Uterus (tissue), 4 donors: ENCODE data around the gene IDH2. TPM values are rescaled to one million over a fixed set of nuclear protein-coding genes. Genes with fewer than 3 reads are reported as not detected.

Source experiments
- DNase-seq, 2 donors: peaks; one replicate each; pipeline ENCODE4 v3.0.0-alpha.2; 2019 to 2020
- H3K27ac ChIP-seq, 2 donors: fragments of 200-600 bp; sonication (generic); 1 replicate in 1 of 2; 2 replicates in 1 of 2; pipeline ENCODE4 v1.5.1; 2016 to 2018
- H3K27me3 ChIP-seq, 2 donors: fragments of 200-600 bp; sonication (generic); one replicate each; pipeline ENCODE4 v1.5.1; 2018 to 2019; ENCODE audit warnings: control low read depth in 1 of 2
- H3K36me3 ChIP-seq, 2 donors: fragments of 200-600 bp; sonication (generic); one replicate each; pipeline ENCODE4 v1.5.1; 2019; ENCODE audit warnings: control low read depth in 1 of 2
- H3K4me1 ChIP-seq, 2 donors: fragments of 200-600 bp; sonication (generic); one replicate each; pipeline ENCODE4 v1.5.1; 2018 to 2019; ENCODE audit warnings: control low read depth in 1 of 2
- H3K4me3 ChIP-seq, 2 donors: fragments of 200-600 bp; sonication (generic); 1 replicate in 1 of 2; 2 replicates in 1 of 2; pipeline ENCODE4 v1.5.1; 2018 to 2019; ENCODE audit warnings: mild to moderate bottlenecking in 1 of 2
- H3K9me3 ChIP-seq, 2 donors: fragments of 200-600 bp; sonication (generic); one replicate each; pipeline ENCODE4 v1.5.1; 2019; ENCODE audit warnings: control low read depth in 1 of 2
- POLR2A ChIP-seq, 2 donors: fragments of 450-650 bp; IDR thresholded peaks; one replicate each; pipeline ENCODE4 v1.6.1; 2016; ENCODE audit warnings: antibody characterized with exemption in 2 of 2, mild to moderate bottlenecking in 1 of 2, moderate library complexity in 1 of 2
- intact Hi-C: fragments of 100-400 bp; cut with DNase I; formaldehyde crosslinking; loops from one replicate; pipeline ENCODE4 v1.15.1; 2023; ENCODE audit warnings: low total_unique reads
- total RNA-seq, 4 donors: library from RNA; depleted of rRNA in 3 of 4; stranded (reverse); fragments of >200 nt in 3 of 4; gene quantifications; one replicate each; pipeline versions ENCODE4 v1.1.0 to v1.2.4, GENCODE V29; 2014 to 2023
- TF ChIP-seq, protein P1 (sequence below), 4 experiments: fragments of 200-600 bp in 2 of 4; fragments of 450-650 bp in 2 of 4; sonication (generic) in 2 of 4; IDR thresholded peaks; one replicate each; pipeline ENCODE4 v1.5.1; 2016 to 2019; ENCODE audit warnings: antibody characterized with exemption in 4 of 4, mild to moderate bottlenecking in 2 of 4, moderate library complexity in 1 of 4
- donor health status: DM: yes; HTN: yes; CAD: no.

The IDH2 gene
- total RNA-seq, 4 donors from 2014 or later: 4.1 to 93.8 (median 21.5) TPM

DNA sequence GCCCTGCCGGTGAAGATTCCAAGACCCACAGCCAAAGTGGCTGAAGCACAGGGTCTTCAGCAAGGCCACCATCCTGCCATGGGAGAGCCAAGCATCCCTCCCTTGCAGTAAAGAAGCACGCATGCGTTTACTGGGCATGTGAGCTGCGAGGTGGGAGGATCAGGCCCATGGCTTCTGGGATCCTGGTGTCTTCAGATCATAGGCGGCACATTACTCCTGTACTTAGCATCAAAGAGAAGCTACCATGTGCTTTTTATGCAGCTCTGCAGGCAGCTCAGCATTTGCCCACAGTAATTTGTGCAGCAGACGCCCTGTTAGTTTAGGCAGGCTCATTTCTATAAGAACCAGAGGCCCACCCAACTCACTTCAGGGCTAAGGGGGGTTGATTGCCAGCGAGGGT, 45.7 kb downstream of the IDH2 start:
- intact Hi-C loops: no loop called here
- no peak overlapping the region for H3K27ac ChIP-seq
- no peaks in the 10 kb centered on the region for H3K36me3 ChIP-seq
- no peaks in the 10 kb centered on the region for H3K9me3 ChIP-seq
- H3K4me1 ChIP-seq: peaks cover 0 to 1% of the 10 kb centered on the region in 2 donors
- TF ChIP-seq POLR2A (IDR thresholded peaks at IDR 0.05): no peak
- TF ChIP-seq, protein P1, sequence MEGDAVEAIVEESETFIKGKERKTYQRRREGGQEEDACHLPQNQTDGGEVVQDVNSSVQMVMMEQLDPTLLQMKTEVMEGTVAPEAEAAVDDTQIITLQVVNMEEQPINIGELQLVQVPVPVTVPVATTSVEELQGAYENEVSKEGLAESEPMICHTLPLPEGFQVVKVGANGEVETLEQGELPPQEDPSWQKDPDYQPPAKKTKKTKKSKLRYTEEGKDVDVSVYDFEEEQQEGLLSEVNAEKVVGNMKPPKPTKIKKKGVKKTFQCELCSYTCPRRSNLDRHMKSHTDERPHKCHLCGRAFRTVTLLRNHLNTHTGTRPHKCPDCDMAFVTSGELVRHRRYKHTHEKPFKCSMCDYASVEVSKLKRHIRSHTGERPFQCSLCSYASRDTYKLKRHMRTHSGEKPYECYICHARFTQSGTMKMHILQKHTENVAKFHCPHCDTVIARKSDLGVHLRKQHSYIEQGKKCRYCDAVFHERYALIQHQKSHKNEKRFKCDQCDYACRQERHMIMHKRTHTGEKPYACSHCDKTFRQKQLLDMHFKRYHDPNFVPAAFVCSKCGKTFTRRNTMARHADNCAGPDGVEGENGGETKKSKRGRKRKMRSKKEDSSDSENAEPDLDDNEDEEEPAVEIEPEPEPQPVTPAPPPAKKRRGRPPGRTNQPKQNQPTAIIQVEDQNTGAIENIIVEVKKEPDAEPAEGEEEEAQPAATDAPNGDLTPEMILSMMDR (IDR thresholded peaks at IDR 0.05): no peak
- no peak for DNase-seq
- H3K27me3 ChIP-seq: no peaks in the 10 kb centered on the region
- no peak overlapping the region for H3K4me3 ChIP-seq

DNA sequence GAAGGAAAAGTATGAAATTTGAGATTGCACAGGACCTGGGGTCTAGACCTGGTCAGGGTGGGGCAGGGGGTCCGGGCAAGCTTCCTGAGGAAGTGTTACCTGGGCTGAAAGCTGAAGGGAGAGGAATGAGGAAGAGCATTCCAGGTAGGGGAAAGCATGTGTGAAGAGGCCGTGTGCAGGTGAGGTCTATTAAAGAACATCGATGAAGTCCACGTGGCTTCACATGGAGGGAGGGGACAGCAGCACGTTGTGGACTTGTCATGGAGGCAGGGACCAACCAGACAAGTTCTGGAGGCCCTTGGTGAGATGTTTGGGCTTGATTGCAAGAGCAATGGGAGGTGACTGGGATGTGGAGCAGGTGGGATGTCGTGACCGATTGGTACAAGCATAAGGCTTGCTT, 47.1 kb downstream of the IDH2 start:
- H3K27ac ChIP-seq: peak overlapping the region in 1 of 2 donors; percentile 1
- no peaks in the 10 kb centered on the region for H3K27me3 ChIP-seq
- TF ChIP-seq POLR2A (IDR thresholded peaks at IDR 0.05): no peak
- TF ChIP-seq, protein P1 (IDR thresholded peaks at IDR 0.05): no peak
- no peak overlapping the region for H3K4me3 ChIP-seq
- no peak for DNase-seq
- no peaks in the 10 kb centered on the region for H3K9me3 ChIP-seq
- intact Hi-C loops: no loop called here
- H3K36me3 ChIP-seq: no peaks in the 10 kb centered on the region
- H3K4me1 ChIP-seq: no peaks in the 10 kb centered on the region

DNA sequence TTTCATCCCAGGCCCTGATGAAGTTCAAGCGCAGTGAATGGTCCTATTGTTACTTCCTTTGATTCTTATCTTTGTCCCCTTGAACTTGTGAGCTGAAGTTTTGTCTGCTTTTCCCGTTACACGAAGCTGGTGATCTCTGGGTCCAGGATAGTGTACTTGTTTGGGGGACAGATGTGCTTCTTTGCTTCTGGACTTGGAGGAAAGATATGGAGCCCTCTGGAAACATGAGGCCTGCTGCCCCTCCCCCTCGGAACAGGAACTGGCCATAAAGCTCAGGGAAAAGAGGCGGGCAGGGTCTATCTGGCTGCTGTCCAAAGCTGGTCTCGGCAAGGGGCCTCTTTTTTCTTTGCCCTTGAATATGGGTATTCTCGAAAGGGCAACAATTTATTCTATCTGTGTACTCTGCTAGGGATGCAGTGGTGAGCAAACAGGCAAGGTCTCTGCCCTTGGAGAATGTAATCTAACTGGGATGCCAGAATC, 47.6 kb downstream of the IDH2 start:
- no peak for DNase-seq
- H3K27me3 ChIP-seq: no peaks in the 10 kb centered on the region
- intact Hi-C loops: loop anchor here (5.0 kb wide), 1 partner anchor 168 kb away; no protein-coding TSS in a partner anchor
- no peaks in the 10 kb centered on the region for H3K4me1 ChIP-seq
- no peak for TF ChIP-seq POLR2A (IDR thresholded peaks at IDR 0.05)
- TF ChIP-seq, protein P1 (IDR thresholded peaks at IDR 0.05): no peak
- H3K4me3 ChIP-seq: no peak overlapping the region
- H3K27ac ChIP-seq: peak overlapping the region in 1 of 2 donors; percentile 1
- H3K36me3 ChIP-seq: no peaks in the 10 kb centered on the region
- H3K9me3 ChIP-seq: no peaks in the 10 kb centered on the region

DNA sequence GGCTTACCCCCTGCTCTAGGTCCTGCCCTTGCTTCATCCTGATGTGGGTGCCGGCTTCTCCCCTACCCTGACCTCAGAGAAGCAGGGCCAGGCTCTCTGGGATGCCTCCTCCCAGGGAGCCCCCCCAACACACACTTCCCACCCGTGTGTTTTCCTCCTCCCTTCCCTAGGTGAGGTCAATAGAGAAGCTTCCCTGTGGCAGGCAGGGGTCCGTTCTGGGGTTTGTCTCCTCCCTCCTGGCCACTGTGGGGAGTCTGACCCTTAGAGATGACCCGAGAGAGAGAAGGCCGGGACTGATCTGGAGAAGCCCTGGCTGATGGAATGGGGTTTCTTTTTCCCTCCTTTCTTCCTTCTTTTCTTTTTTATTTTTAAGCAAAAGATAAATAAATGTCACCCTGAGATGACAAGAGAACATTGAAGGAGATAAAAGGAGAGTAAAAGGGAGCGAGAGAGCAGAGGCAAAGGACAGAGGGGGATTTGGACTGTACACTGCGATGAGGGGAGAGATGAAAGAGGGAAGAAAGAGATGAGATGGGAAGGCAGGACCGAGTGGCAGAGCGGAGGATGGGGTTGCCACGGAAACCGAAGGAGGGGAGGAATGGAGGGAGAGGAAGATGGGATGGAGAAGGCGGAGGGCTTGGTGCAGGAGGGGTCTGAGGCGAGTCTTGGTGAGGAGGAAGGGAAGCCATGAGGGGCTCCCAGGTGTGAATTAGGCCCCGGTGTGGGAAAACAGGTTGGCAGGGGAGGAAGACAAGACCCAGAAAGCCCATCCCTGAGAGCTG, 48.4 kb downstream of the IDH2 start:
- H3K9me3 ChIP-seq: no peaks in the 10 kb centered on the region
- intact Hi-C loops: loop anchor here (5.0 kb wide), 1 partner anchor 168 kb away; no protein-coding TSS in a partner anchor
- no peak overlapping the region for H3K4me3 ChIP-seq
- H3K27me3 ChIP-seq: no peaks in the 10 kb centered on the region
- H3K36me3 ChIP-seq: no peaks in the 10 kb centered on the region
- TF ChIP-seq POLR2A (IDR thresholded peaks at IDR 0.05): no peak
- TF ChIP-seq, protein P1 (IDR thresholded peaks at IDR 0.05): no peak
- no peak overlapping the region for H3K27ac ChIP-seq
- no peaks in the 10 kb centered on the region for H3K4me1 ChIP-seq
- no peak for DNase-seq

DNA sequence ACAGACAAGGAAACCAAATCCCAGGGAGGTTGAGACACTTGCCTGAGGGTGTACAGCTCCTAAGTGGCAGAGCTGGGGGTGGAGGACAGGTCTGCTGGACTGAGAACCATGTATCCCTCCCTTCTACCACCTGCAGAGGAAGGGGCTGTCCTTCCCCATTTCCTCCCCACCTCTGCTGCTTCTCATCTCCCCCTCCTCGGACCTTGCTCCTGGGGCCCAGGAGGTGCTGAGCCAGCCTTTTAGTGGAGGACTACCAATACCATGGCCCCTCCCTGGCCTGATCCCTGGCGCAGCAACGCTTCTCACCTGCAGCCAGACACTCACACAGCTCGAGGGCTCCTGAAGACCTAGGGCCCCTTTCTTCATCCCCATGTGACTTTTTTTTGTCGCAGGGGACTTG, 50.4 kb downstream of the IDH2 start:
- no peak overlapping the region for H3K27ac ChIP-seq
- DNase-seq: no peak
- H3K4me1 ChIP-seq: no peaks in the 10 kb centered on the region
- no peaks in the 10 kb centered on the region for H3K36me3 ChIP-seq
- intact Hi-C loops: loop anchor here (5.0 kb wide), 1 partner anchor 170 kb away; no protein-coding TSS in a partner anchor
- H3K4me3 ChIP-seq: no peak overlapping the region
- TF ChIP-seq, protein P1 (IDR thresholded peaks at IDR 0.05): no peak
- no peak for TF ChIP-seq POLR2A (IDR thresholded peaks at IDR 0.05)
- no peaks in the 10 kb centered on the region for H3K27me3 ChIP-seq
- H3K9me3 ChIP-seq: no peaks in the 10 kb centered on the region
